HL-60/S4 treated with retinoic acid at 250 ng/mL for 4 days and 3 days (cell line): ENCODE measurements around the gene SUCLG2.

Source experiments
- in situ Hi-C: fragments of 300-500 bp; cut with MboI; formaldehyde crosslinking; loops from 2 replicates; pipeline ENCODE4 v1.7.0; 2022; ENCODE audit warnings: low sequenced_read_pairs

The SUCLG2 gene

GRCh38 chr3:67461667-67462142, 192.7 kb downstream of the SUCLG2 start:
- in situ Hi-C loops: no loop called here

GRCh38 chr3:67460841-67461510, 193.4 kb downstream of the SUCLG2 start:
- in situ Hi-C loops: no loop called here

GRCh38 chr3:67459796-67460195, 194.6 kb downstream of the SUCLG2 start:
- in situ Hi-C loops: no loop called here

- in situ Hi-C loops: no loop called here
Measured at GRCh38 chr3:67458896-67459530, 195.4 kb downstream of the SUCLG2 start.

- in situ Hi-C loops: no loop called here
Measured at GRCh38 chr3:67458408-67458807, 196.0 kb downstream of the SUCLG2 start.

GRCh38 chr3:67453628-67454027, 200.8 kb downstream of the SUCLG2 start:
- in situ Hi-C loops: no loop called here

GRCh38 chr3:67450153-67450552, 204.3 kb downstream of the SUCLG2 start:
- in situ Hi-C loops: no loop called here

- in situ Hi-C loops: no loop called here
Measured at GRCh38 chr3:67447393-67447792, 207.0 kb downstream of the SUCLG2 start.

GRCh38 chr3:67437789-67438188, 216.6 kb downstream of the SUCLG2 start:
- in situ Hi-C loops: no loop called here

GRCh38 chr3:67437090-67437489, 217.3 kb downstream of the SUCLG2 start:
- in situ Hi-C loops: no loop called here

GRCh38 chr3:67433109-67433508, 221.3 kb downstream of the SUCLG2 start:
- in situ Hi-C loops: no loop called here

- in situ Hi-C loops: no loop called here
Measured at GRCh38 chr3:67431887-67432286, 222.5 kb downstream of the SUCLG2 start.

- in situ Hi-C loops: no loop called here
Measured at GRCh38 chr3:67423722-67424121, 230.7 kb downstream of the SUCLG2 start.

- in situ Hi-C loops: no loop called here
Measured at GRCh38 chr3:67421912-67422311, 232.5 kb downstream of the SUCLG2 start.

- in situ Hi-C loops: no loop called here
Measured at GRCh38 chr3:67419779-67420178, 234.6 kb downstream of the SUCLG2 start.

- in situ Hi-C loops: no loop called here
Measured at GRCh38 chr3:67419218-67419529, 235.2 kb downstream of the SUCLG2 start.

- in situ Hi-C loops: no loop called here
Measured at GRCh38 chr3:67418426-67419217, 235.8 kb downstream of the SUCLG2 start.

- in situ Hi-C loops: no loop called here
Measured at GRCh38 chr3:67416703-67417102, 237.7 kb downstream of the SUCLG2 start.

- in situ Hi-C loops: no loop called here
Measured at GRCh38 chr3:67415511-67415910, 238.9 kb downstream of the SUCLG2 start.

GRCh38 chr3:67414740-67415139, 239.7 kb downstream of the SUCLG2 start:
- in situ Hi-C loops: no loop called here

GRCh38 chr3:67405193-67405592, 249.2 kb downstream of the SUCLG2 start:
- in situ Hi-C loops: no loop called here

GRCh38 chr3:67402873-67403272, 251.5 kb downstream of the SUCLG2 start:
- in situ Hi-C loops: no loop called here
